Peyer's patch (tissue), 4 donors: Measurements from ENCODE around the gene PIEZO1. TPM values are rescaled to one million over a fixed set of nuclear protein-coding genes. Genes with fewer than 3 reads are reported as not detected.

Experiments
- DNase-seq, 3 donors: peaks; one replicate each; pipeline ENCODE4 v3.0.0-alpha.2; 2017 to 2019
- H3K27ac ChIP-seq, 4 donors: fragments of 200-600 bp; sonication (generic); one replicate each; pipeline ENCODE4 v1.5.1; 2016 to 2019
- H3K27me3 ChIP-seq, 2 donors: fragments of 200-600 bp; sonication (generic); one replicate each; pipeline ENCODE4 v1.5.1; 2019
- H3K36me3 ChIP-seq, 3 donors: fragments of 200-600 bp; sonication (generic); one replicate each; pipeline ENCODE4 v1.5.1; 2016 to 2019
- H3K4me1 ChIP-seq, 4 donors: fragments of 200-600 bp; sonication (generic); one replicate each; pipeline ENCODE4 v1.5.1; 2016 to 2019
- H3K4me3 ChIP-seq, 4 donors: fragments of 200-600 bp; sonication (generic); 1 replicate in 3 of 4; 2 replicates in 1 of 4; pipeline ENCODE4 v1.5.1; 2016 to 2019; ENCODE audit warnings: mild to moderate bottlenecking in 1 of 4
- H3K9me3 ChIP-seq, 4 donors: fragments of 200-600 bp; sonication (generic); one replicate each; pipeline ENCODE4 v1.5.1; 2016 to 2019; ENCODE audit warnings: mild to moderate bottlenecking in 1 of 4
- CTCF ChIP-seq, 6 experiments: fragments of 450-650 bp in 4 of 6; fragments of 200-600 bp in 2 of 6; sonication (generic) in 1 of 6; IDR thresholded peaks; one replicate each; pipeline ENCODE4 v1.5.1; 2017 to 2019; ENCODE audit warnings: antibody characterized with exemption in 6 of 6, mild to moderate bottlenecking in 3 of 6, moderate library complexity in 1 of 6
- POLR2A ChIP-seq, 2 donors: fragments of 450-650 bp; IDR thresholded peaks; one replicate each; pipeline ENCODE4 v1.5.1; 2017; ENCODE audit warnings: antibody characterized with exemption in 2 of 2, mild to moderate bottlenecking in 2 of 2, moderate library complexity in 2 of 2
- total RNA-seq, 4 donors: library from RNA; depleted of rRNA; stranded (reverse); fragments of >200 nt; gene quantifications; one replicate each; pipeline ENCODE4 v1.1.0, GENCODE V29; 2016

The PIEZO1 gene
- total RNA-seq, 4 donors from 2014 or later, result 76.9 to 218 (median 183) TPM

GRCh38 chr16:88702371-88703210 is 82.4 kb downstream of the PIEZO1 start:
- no peak for DNase-seq
- peaks cover 0 to 75% (median 27%) of the 10 kb centered on the region in 4 donors for H3K4me1 ChIP-seq
- H3K4me3 ChIP-seq, result peak overlapping the region; percentile 7 to 100 (median 58)
- H3K27ac ChIP-seq, result peak overlapping the region; percentile 90 to 99 (median 90)
- H3K9me3 ChIP-seq, result no peaks in the 10 kb centered on the region
- H3K27me3 ChIP-seq, result no peaks in the 10 kb centered on the region
- H3K36me3 ChIP-seq, result peaks cover 0 to 25% (median 0%) of the 10 kb centered on the region in 3 donors
- TF ChIP-seq POLR2A (IDR thresholded peaks at IDR 0.05) (no peak), CTCF (IDR thresholded peaks at IDR 0.05) (no peak)

GRCh38 chr16:88701581-88702370 is 83.2 kb downstream of the PIEZO1 start:
- peak in 1 of 3 donors; percentile 28 for DNase-seq
- TF ChIP-seq POLR2A (IDR thresholded peaks at IDR 0.05), result no peak
- no peak for TF ChIP-seq CTCF (IDR thresholded peaks at IDR 0.05)
- no peaks in the 10 kb centered on the region for H3K27me3 ChIP-seq
- H3K4me3 ChIP-seq, result peak overlapping the region; percentile 9 to 100 (median 59)
- H3K27ac ChIP-seq, result peak overlapping the region; percentile 90 to 99 (median 90)
- H3K9me3 ChIP-seq, result no peaks in the 10 kb centered on the region
- peaks cover 0 to 67% (median 23%) of the 10 kb centered on the region in 4 donors for H3K4me1 ChIP-seq
- peaks cover 0 to 33% (median 0%) of the 10 kb centered on the region in 3 donors for H3K36me3 ChIP-seq

GRCh38 chr16:88700636-88701482 is 84.2 kb downstream of the PIEZO1 start:
- no peak for TF ChIP-seq CTCF (IDR thresholded peaks at IDR 0.05)
- TF ChIP-seq POLR2A (IDR thresholded peaks at IDR 0.05), result no peak
- Histone ChIP-seq H3K36me3 (peaks cover 0 to 38% (median 0%) of the 10 kb centered on the region in 3 donors), H3K27me3 (no peaks in the 10 kb centered on the region), H3K9me3 (no peaks in the 10 kb centered on the region), H3K27ac (peak overlapping the region; percentile 90 to 99 (median 90)), H3K4me1 (peaks cover 0 to 62% (median 22%) of the 10 kb centered on the region in 4 donors), H3K4me3 (peak overlapping the region; percentile 19 to 99 (median 40))
- peak; percentile 78 to 99 (median 98) for DNase-seq

- TF ChIP-seq POLR2A (IDR thresholded peaks at IDR 0.05), result no peak
- TF ChIP-seq CTCF (IDR thresholded peaks at IDR 0.05), result no peak
- H3K27me3 ChIP-seq, result no peaks in the 10 kb centered on the region
- no peak for DNase-seq
- peaks cover 0 to 61% (median 19%) of the 10 kb centered on the region in 4 donors for H3K4me1 ChIP-seq
- no peaks in the 10 kb centered on the region for H3K9me3 ChIP-seq
- H3K4me3 ChIP-seq, result peak overlapping the region in 3 of 4 donors; percentile 33 to 47 (median 34)
- H3K36me3 ChIP-seq, result peaks cover 0 to 38% (median 0%) of the 10 kb centered on the region in 3 donors
- peak overlapping the region; percentile 90 to 99 (median 90) for H3K27ac ChIP-seq
Measured at GRCh38 chr16:88700322-88700635, 84.7 kb downstream of the PIEZO1 start.

- TF ChIP-seq CTCF (IDR thresholded peaks at IDR 0.05), result no peak
- no peak for TF ChIP-seq POLR2A (IDR thresholded peaks at IDR 0.05)
- Histone ChIP-seq H3K4me1 (peaks cover 0 to 52% (median 15%) of the 10 kb centered on the region in 4 donors), H3K4me3 (no peak overlapping the region), H3K27me3 (no peaks in the 10 kb centered on the region), H3K27ac (peak overlapping the region in 2 of 4 donors; percentile 0 to 99), H3K36me3 (peaks cover 0 to 38% (median 0%) of the 10 kb centered on the region in 3 donors), H3K9me3 (no peaks in the 10 kb centered on the region)
- no peak for DNase-seq
Measured at GRCh38 chr16:88699180-88699579, 85.8 kb downstream of the PIEZO1 start.
